HEK293 (cell line): Measurements from ENCODE around the gene MAPT.

Experiments used
- CTCF ChIA-PET: fragments of 350-600 bp; formaldehyde crosslinking; extraction: SDS; loops from one replicate; lab custom pipeline; 2021; ENCODE audit warnings: antibody characterized with exemption; lab: Yijun Ruan, JAX
- POLR2A ChIA-PET: fragments of 300-600 bp; formaldehyde crosslinking; extraction: SDS; loops from one replicate; lab custom pipeline; 2020; ENCODE audit warnings: antibody characterized with exemption, inconsistent platforms; lab: Yijun Ruan, JAX
- H3K27ac ChIP-seq: fragments of 200-500 bp; sonication (Bioruptor generic); 2 replicates; pipeline ENCODE4 v1.5.1; 2014; ENCODE audit warnings: low read depth, low read length, control low read depth, inconsistent platforms; ENCODE audit errors: extremely low read depth
- H3K36me3 ChIP-seq, 2 experiments: fragments of 200-500 bp in 1 of 2; sonication (Bioruptor generic) in 1 of 2; 1 replicate in 1 of 2; 2 replicates in 1 of 2; pipeline ENCODE4 v1.5.1; 2014 to 2017; ENCODE audit warnings: inconsistent platforms in 2 of 2, low read length in 2 of 2; ENCODE audit not compliant: control insufficient read depth in 2 of 2, insufficient read depth in 1 of 2
- H3K4me1 ChIP-seq: fragments of 200-500 bp; sonication (Bioruptor generic); 2 replicates; pipeline ENCODE4 v1.5.1; 2014; ENCODE audit warnings: mild to moderate bottlenecking, low read length, inconsistent platforms; ENCODE audit not compliant: control insufficient read depth, insufficient read depth
- H3K4me3 ChIP-seq: 2 replicates; pipeline ENCODE4 v1.5.1; 2011; ENCODE audit warnings: low read depth, mild to moderate bottlenecking, control low read depth, low read length, moderate library complexity
- H3K9me3 ChIP-seq: fragments of 200-500 bp; sonication (Bioruptor generic); 2 replicates; pipeline ENCODE4 v1.5.1; 2014; ENCODE audit warnings: low read depth, low read length, inconsistent platforms; ENCODE audit not compliant: control insufficient read depth, insufficient read depth
- IKZF3 ChIP-seq: fragments of 450-650 bp; IDR thresholded peaks from 2 replicates; pipeline ENCODE4 v1.5.0; 2018; ENCODE audit warnings: missing biosample characterization, mild to moderate bottlenecking, missing genetic modification characterization, moderate library complexity
- KLF9 ChIP-seq: fragments of 450-650 bp; formaldehyde crosslinking; IDR thresholded peaks from 2 replicates; pipeline ENCODE4 v1.5.1; 2016; ENCODE audit warnings: missing biosample characterization, missing genetic modification characterization, low read depth
- YY2 ChIP-seq: fragments of 450-650 bp; formaldehyde crosslinking; IDR thresholded peaks from 2 replicates; pipeline ENCODE4 v1.5.1; 2016; ENCODE audit warnings: missing biosample characterization, missing genetic modification characterization
- ZBTB1 ChIP-seq: fragments of 450-650 bp; formaldehyde crosslinking; IDR thresholded peaks from 2 replicates; pipeline ENCODE4 v1.5.1; 2016; ENCODE audit warnings: missing biosample characterization, missing genetic modification characterization
- ZEB2 ChIP-seq: fragments of 450-650 bp; formaldehyde crosslinking; IDR thresholded peaks from 2 replicates; pipeline ENCODE4 v1.5.1; 2016; ENCODE audit warnings: missing biosample characterization, missing genetic modification characterization
- ZNF112 ChIP-seq: fragments of 450-650 bp; formaldehyde crosslinking; IDR thresholded peaks from 2 replicates; pipeline ENCODE4 v1.5.0; 2017; ENCODE audit warnings: missing biosample characterization, missing genetic modification characterization
- ZNF140 ChIP-seq: fragments of 450-650 bp; formaldehyde crosslinking; IDR thresholded peaks from 2 replicates; pipeline ENCODE4 v1.5.1; 2016; ENCODE audit warnings: missing biosample characterization, missing genetic modification characterization
- ZNF19 ChIP-seq: fragments of 450-650 bp; formaldehyde crosslinking; IDR thresholded peaks from 2 replicates; pipeline ENCODE4; 2016; ENCODE audit warnings: missing biosample characterization, missing genetic modification characterization, low read depth
- ZNF2 ChIP-seq: fragments of 450-650 bp; formaldehyde crosslinking; IDR thresholded peaks from 2 replicates; pipeline ENCODE4 v1.5.1; 2016; ENCODE audit warnings: missing biosample characterization, missing genetic modification characterization
- ZNF223 ChIP-seq: fragments of 450-650 bp; formaldehyde crosslinking; IDR thresholded peaks from 2 replicates; pipeline ENCODE4 v1.5.1; 2016; ENCODE audit warnings: missing biosample characterization, missing genetic modification characterization
- ZNF311 ChIP-seq: fragments of 450-650 bp; formaldehyde crosslinking; IDR thresholded peaks from 2 replicates; pipeline ENCODE4 v1.5.1; 2017; ENCODE audit warnings: missing biosample characterization, missing genetic modification characterization, borderline replicate concordance
- ZNF335 ChIP-seq: fragments of 450-650 bp; formaldehyde crosslinking; conservative IDR thresholded peaks from 2 replicates; pipeline ENCODE4 v1.5.1; 2016; ENCODE audit warnings: missing biosample characterization, missing genetic modification characterization
- ZNF510 ChIP-seq: fragments of 450-650 bp; formaldehyde crosslinking; IDR thresholded peaks from 2 replicates; pipeline ENCODE4 v1.5.1; 2018; ENCODE audit warnings: mild to moderate bottlenecking, missing genetic modification characterization, missing biosample characterization; ENCODE audit not compliant: insufficient replicate concordance
- ZNF514 ChIP-seq: fragments of 450-650 bp; formaldehyde crosslinking; IDR thresholded peaks from 2 replicates; pipeline ENCODE4 v1.5.1; 2016; ENCODE audit warnings: missing biosample characterization, missing genetic modification characterization
- ZNF530 ChIP-seq: fragments of 450-650 bp; formaldehyde crosslinking; IDR thresholded peaks from 2 replicates; pipeline ENCODE4 v1.5.1; 2016; ENCODE audit warnings: low read depth, missing biosample characterization, missing genetic modification characterization
- ZNF558 ChIP-seq: fragments of 450-650 bp; formaldehyde crosslinking; IDR thresholded peaks from 2 replicates; pipeline ENCODE4 v1.5.1; 2016; ENCODE audit warnings: missing biosample characterization, missing genetic modification characterization
- ZNF560 ChIP-seq: fragments of 450-650 bp; formaldehyde crosslinking; IDR thresholded peaks from 2 replicates; pipeline ENCODE4 v1.5.1; 2017; ENCODE audit warnings: missing biosample characterization, missing genetic modification characterization, borderline replicate concordance
- ZNF621 ChIP-seq: fragments of 450-650 bp; formaldehyde crosslinking; IDR thresholded peaks from 2 replicates; pipeline ENCODE4 v1.5.1; 2017; ENCODE audit warnings: missing biosample characterization, missing genetic modification characterization
- ZNF76 ChIP-seq: fragments of 450-650 bp; formaldehyde crosslinking; IDR thresholded peaks from 2 replicates; pipeline ENCODE4; 2016; ENCODE audit warnings: low read depth, missing biosample characterization, missing genetic modification characterization, borderline replicate concordance
- ZNF843 ChIP-seq: fragments of 450-650 bp; formaldehyde crosslinking; IDR thresholded peaks from 2 replicates; pipeline ENCODE4 v1.5.1; 2016; ENCODE audit warnings: missing biosample characterization, missing genetic modification characterization
- ZXDB ChIP-seq: fragments of 450-650 bp; formaldehyde crosslinking; IDR thresholded peaks from 2 replicates; pipeline ENCODE4 v1.5.1; 2016; ENCODE audit warnings: missing biosample characterization, missing genetic modification characterization
- TF ChIP-seq, protein P1 (sequence below): fragments of 450-650 bp; formaldehyde crosslinking; IDR thresholded peaks from 2 replicates; pipeline ENCODE4 v1.5.1; 2017; ENCODE audit warnings: missing biosample characterization, missing genetic modification characterization
- TF ChIP-seq, protein P2 (sequence below): fragments of 450-650 bp; formaldehyde crosslinking; IDR thresholded peaks from 2 replicates; pipeline ENCODE4 v1.5.1; 2016; ENCODE audit warnings: missing biosample characterization, missing genetic modification characterization

The MAPT gene

GRCh38 chr17:45963283-45963682, 68.9 kb downstream of the MAPT start:
- H3K4me1 ChIP-seq: no peaks in the 10 kb centered on the region; the same call in 1 of the 2 replicates
- POLR2A ChIA-PET: interaction anchor here (0.8 kb wide), 1 partner anchor 14 kb away, joined by 3 read pairs; no protein-coding TSS in a partner anchor
- no peak overlapping the region for H3K27ac ChIP-seq
- H3K9me3 ChIP-seq: no peaks in the 10 kb centered on the region
- H3K4me3 ChIP-seq: no peak overlapping the region
- no peak for TF ChIP-seq ZNF530 (tag by site-specific recombination)
- no peak for TF ChIP-seq ZEB2 (tag by site-specific recombination)
- no peak for TF ChIP-seq ZNF311 (tag by site-specific recombination)
- TF ChIP-seq ZXDB (tag by site-specific recombination): no peak
- no peak for TF ChIP-seq ZBTB1 (tag by site-specific recombination)
- TF ChIP-seq ZNF140 (tag by site-specific recombination): no peak
- TF ChIP-seq, protein P1, sequence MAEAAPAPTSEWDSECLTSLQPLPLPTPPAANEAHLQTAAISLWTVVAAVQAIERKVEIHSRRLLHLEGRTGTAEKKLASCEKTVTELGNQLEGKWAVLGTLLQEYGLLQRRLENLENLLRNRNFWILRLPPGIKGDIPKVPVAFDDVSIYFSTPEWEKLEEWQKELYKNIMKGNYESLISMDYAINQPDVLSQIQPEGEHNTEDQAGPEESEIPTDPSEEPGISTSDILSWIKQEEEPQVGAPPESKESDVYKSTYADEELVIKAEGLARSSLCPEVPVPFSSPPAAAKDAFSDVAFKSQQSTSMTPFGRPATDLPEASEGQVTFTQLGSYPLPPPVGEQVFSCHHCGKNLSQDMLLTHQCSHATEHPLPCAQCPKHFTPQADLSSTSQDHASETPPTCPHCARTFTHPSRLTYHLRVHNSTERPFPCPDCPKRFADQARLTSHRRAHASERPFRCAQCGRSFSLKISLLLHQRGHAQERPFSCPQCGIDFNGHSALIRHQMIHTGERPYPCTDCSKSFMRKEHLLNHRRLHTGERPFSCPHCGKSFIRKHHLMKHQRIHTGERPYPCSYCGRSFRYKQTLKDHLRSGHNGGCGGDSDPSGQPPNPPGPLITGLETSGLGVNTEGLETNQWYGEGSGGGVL (tag by site-specific recombination): no peak
- TF ChIP-seq, protein P2, sequence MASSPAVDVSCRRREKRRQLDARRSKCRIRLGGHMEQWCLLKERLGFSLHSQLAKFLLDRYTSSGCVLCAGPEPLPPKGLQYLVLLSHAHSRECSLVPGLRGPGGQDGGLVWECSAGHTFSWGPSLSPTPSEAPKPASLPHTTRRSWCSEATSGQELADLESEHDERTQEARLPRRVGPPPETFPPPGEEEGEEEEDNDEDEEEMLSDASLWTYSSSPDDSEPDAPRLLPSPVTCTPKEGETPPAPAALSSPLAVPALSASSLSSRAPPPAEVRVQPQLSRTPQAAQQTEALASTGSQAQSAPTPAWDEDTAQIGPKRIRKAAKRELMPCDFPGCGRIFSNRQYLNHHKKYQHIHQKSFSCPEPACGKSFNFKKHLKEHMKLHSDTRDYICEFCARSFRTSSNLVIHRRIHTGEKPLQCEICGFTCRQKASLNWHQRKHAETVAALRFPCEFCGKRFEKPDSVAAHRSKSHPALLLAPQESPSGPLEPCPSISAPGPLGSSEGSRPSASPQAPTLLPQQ: no peak
- no peak for TF ChIP-seq ZNF2 (tag by site-specific recombination)
- no peak for TF ChIP-seq ZNF514 (tag by site-specific recombination)
- no peak for TF ChIP-seq ZNF76 (tag by site-specific recombination)
- TF ChIP-seq ZNF560 (tag by site-specific recombination): no peak
- no peaks in the 10 kb centered on the region for H3K36me3 ChIP-seq
- CTCF ChIA-PET: interaction anchor here (1.5 kb wide), 1 partner anchor 14 kb away, joined by 4 read pairs; no protein-coding TSS in a partner anchor

- H3K9me3 ChIP-seq: no peaks in the 10 kb centered on the region
- H3K4me1 ChIP-seq: no peaks in the 10 kb centered on the region; the same call in 1 of the 2 replicates
- no peaks in the 10 kb centered on the region for H3K36me3 ChIP-seq
- ChIA-PET POLR2A (interaction anchor here (0.8 kb wide), 1 partner anchor 15 kb away, joined by 3 read pairs; no protein-coding TSS in a partner anchor), CTCF (interaction anchor here (1.5 kb wide), 1 partner anchor 15 kb away, joined by 4 read pairs; no protein-coding TSS in a partner anchor)
- no peak overlapping the region for H3K4me3 ChIP-seq
- TF ChIP-seq KLF9 (tag by site-specific recombination) (no peak), ZNF510 (no peak), ZNF843 (tag by site-specific recombination) (no peak), YY2 (tag by site-specific recombination) (no peak), ZNF558 (tag by site-specific recombination) (no peak), ZNF19 (no peak), ZNF2 (tag by site-specific recombination) (no peak), ZNF223 (tag by site-specific recombination) (no peak), IKZF3 (no peak), ZNF112 (tag by site-specific recombination) (no peak), ZNF335 (tag by site-specific recombination) (no peak), ZNF621 (tag by site-specific recombination) (no peak)
- H3K27ac ChIP-seq: no peak overlapping the region
These were observed 69.5 kb downstream of the MAPT start for GRCh38 chr17:45963889-45964288.
